Measurements from ENCODE around the gene NDC80. TPM values are rescaled to one million over a fixed set of nuclear protein-coding genes. Genes with fewer than 3 reads are reported as not detected.

Gene NDC80
- total RNA-seq, 1 donor from 2014 or later: 0.29 TPM

Other genes starting within 250 kb of the NDC80 start
- 6.9 TPM for gene METTL4, start 52 bp upstream of the NDC80 start, total RNA-seq
- 52.3 TPM for gene SMCHD1, start 84.2 kb downstream of the NDC80 start, total RNA-seq

Measured in mesenteric fat pad (tissue), 1 donor.